Activated T-helper 1 cell treated with Interleukin-2 at 50 U/mL for 16 hours (primary cell): ENCODE results near the gene SUDS3.
A peak's percentile ranks its signal among the peaks of the same experiment; 100 is the strongest.

Experiments used
- DNase-seq: peaks from one replicate; pipeline ENCODE4 v3.0.0-alpha.2; 2020; ENCODE audit warnings: low read depth

SUDS3 gene

GRCh38 chr12:118357257-118358007 is 18.9 kb upstream of the SUDS3 start:
- no peak for DNase-seq

GRCh38 chr12:118358008-118358359 is 18.4 kb upstream of the SUDS3 start:
- no peak for DNase-seq

GRCh38 chr12:118358612-118359540 is 17.5 kb upstream of the SUDS3 start:
- DNase-seq, result no peak

GRCh38 chr12:118359541-118359915 is 16.8 kb upstream of the SUDS3 start:
- no peak for DNase-seq

- no peak for DNase-seq
These were observed 15.3 kb upstream of the SUDS3 start for GRCh38 chr12:118361092-118361404.

- no peak for DNase-seq
These were observed 14.5 kb upstream of the SUDS3 start for GRCh38 chr12:118361889-118362288.

GRCh38 chr12:118368821-118369220 is 7.5 kb upstream of the SUDS3 start:
- no peak for DNase-seq

- no peak for DNase-seq
These were observed 5.8 kb upstream of the SUDS3 start for GRCh38 chr12:118370601-118371000.

- DNase-seq, result no peak
These were observed 4.8 kb upstream of the SUDS3 start for GRCh38 chr12:118371321-118372282.

GRCh38 chr12:118372541-118373495 is 3.5 kb upstream of the SUDS3 start, which contains the start of gene TAOK3:
TAOK3 (minus strand) TSS chr12:118372907; CDS start chr12:118255567, 117,340 bp downstream.
- peak; percentile 95 for DNase-seq

GRCh38 chr12:118373616-118374015 is 2.7 kb upstream of the SUDS3 start:
- DNase-seq, result no peak

GRCh38 chr12:118374126-118374725 is 2.1 kb upstream of the SUDS3 start:
- no peak for DNase-seq

GRCh38 chr12:118374909-118375308 is 1.4 kb upstream of the SUDS3 start:
- no peak for DNase-seq

GRCh38 chr12:118375348-118375747 is 1.0 kb upstream of the SUDS3 start:
- no peak for DNase-seq

- DNase-seq, result no peak
These were observed 897 bp downstream of the SUDS3 start for GRCh38 chr12:118377021-118377883.

- DNase-seq, result peak; percentile 47
These were observed 1.6 kb downstream of the SUDS3 start for GRCh38 chr12:118377884-118378470.

GRCh38 chr12:118391424-118391823 is 15.1 kb downstream of the SUDS3 start:
- no peak for DNase-seq

- DNase-seq, result no peak
These were observed 15.5 kb downstream of the SUDS3 start for GRCh38 chr12:118391836-118392235.
